K562 (cell line): ENCODE results near the gene TNFRSF18. TPM values are rescaled to one million over a fixed set of nuclear protein-coding genes. Genes with fewer than 3 reads are reported as not detected.

Experiments
- ATF7 ChIP-seq: fragments of 450-650 bp; IDR thresholded peaks from 2 replicates; pipeline ENCODE4 v1.7.1; 2014; ENCODE audit warnings: mild to moderate bottlenecking, moderate library complexity
- CREB5 ChIP-seq: fragments of 250-450 bp; sonication (Bioruptor Pico); IDR thresholded peaks from 2 replicates; pipeline ENCODE4 v1.5.0; 2020; ENCODE audit warnings: mild to moderate bottlenecking
- FOXP4 ChIP-seq: sonication (generic); formaldehyde crosslinking; IDR thresholded peaks from 2 replicates; pipeline ENCODE4 v1.8.0; 2022; ENCODE audit warnings: mild to moderate bottlenecking, missing genetic modification reagents, borderline replicate concordance
- HNRNPH1 ChIP-seq: fragments of 200-400 bp; formaldehyde crosslinking; optimal IDR thresholded peaks from 2 replicates; pipeline ENCODE3; 2017; ENCODE audit warnings: low read depth, mild to moderate bottlenecking, low read length, moderate library complexity
- MED1 ChIP-seq: sonication (generic); formaldehyde crosslinking; IDR thresholded peaks from 2 replicates; pipeline ENCODE4 v1.8.1; 2023; ENCODE audit warnings: missing genetic modification reagents, borderline replicate concordance
- PML ChIP-seq: IDR thresholded peaks from 2 replicates; pipeline ENCODE4 v1.6.1; 2012; ENCODE audit warnings: low read length, inconsistent platforms
- SETDB1 ChIP-seq: IDR thresholded peaks from one replicate; pipeline ENCODE4 v1.6.1; 2012; ENCODE audit warnings: low read length, control low read depth, inconsistent platforms
- SMAD3 ChIP-seq: fragments of 450-650 bp; formaldehyde crosslinking; conservative IDR thresholded peaks from 2 replicates; pipeline ENCODE4 v1.4.0; 2020; ENCODE audit warnings: mild to moderate bottlenecking
- TAL1 ChIP-seq: fragments of 450-650 bp; IDR thresholded peaks from 2 replicates; pipeline ENCODE4 v1.6.1; 2016; ENCODE audit warnings: mild to moderate bottlenecking
- ZFP91 ChIP-seq: sonication (generic); formaldehyde crosslinking; IDR thresholded peaks from 2 replicates; pipeline ENCODE4 v1.8.0; 2022; ENCODE audit warnings: mild to moderate bottlenecking, missing genetic modification reagents
- ZNF133 ChIP-seq: fragments of 250-450 bp; sonication (Bioruptor Pico); IDR thresholded peaks from 2 replicates; pipeline ENCODE4 v1.4.0; 2020; ENCODE audit warnings: mild to moderate bottlenecking
- ZNF407 ChIP-seq: fragments of 450-650 bp; IDR thresholded peaks from 2 replicates; pipeline ENCODE4 v1.6.1; 2016; ENCODE audit warnings: low read depth
- polyA plus RNA-seq, 8 experiments: library from polyadenylated mRNA; depleted of rRNA in 4 of 8; stranded (reverse) in 5 of 8; unstranded in 3 of 8; fragments of >200 nt; fragmentation: Nextera tagmentation in 2 of 8; fragmentation: Illumina TruSeq in 1 of 8; extraction: Ambion mirVana in 2 of 8; extraction: Trizol in 1 of 8; gene quantifications; 2 replicates each; pipeline versions ENCODE4 v1.2.1 to v1.2.3, GENCODE V29; 2011 to 2014; ENCODE audit warnings: inconsistent platforms in 1 of 8, missing spikeins in 1 of 8
- total RNA-seq, 7 experiments: library from RNA; depleted of rRNA in 6 of 7; stranded (reverse); fragments of >200 nt in 6 of 7; fragmentation: Illumina TruSeq in 2 of 7; extraction: Trizol in 2 of 7; gene quantifications; 2 replicates each; pipeline versions ENCODE4 v1.2.1 to v1.2.3, GENCODE V29; 2011 to 2021; ENCODE audit warnings: low replicate concordance in 1 of 7
- TF ChIP-seq, protein P1 (sequence below): fragments of 450-650 bp; IDR thresholded peaks from 2 replicates; pipeline ENCODE4 v1.6.1; 2014; ENCODE audit warnings: low read depth, mild to moderate bottlenecking, moderate library complexity, borderline replicate concordance

Gene TNFRSF18
- total and polyA plus RNA-seq, 9 of the 15 experiments (the other 6 are each of a cell fraction or from before 2014, with no cell fraction given), result 0.24 to 0.27 TPM; not detected in 7

DNA sequence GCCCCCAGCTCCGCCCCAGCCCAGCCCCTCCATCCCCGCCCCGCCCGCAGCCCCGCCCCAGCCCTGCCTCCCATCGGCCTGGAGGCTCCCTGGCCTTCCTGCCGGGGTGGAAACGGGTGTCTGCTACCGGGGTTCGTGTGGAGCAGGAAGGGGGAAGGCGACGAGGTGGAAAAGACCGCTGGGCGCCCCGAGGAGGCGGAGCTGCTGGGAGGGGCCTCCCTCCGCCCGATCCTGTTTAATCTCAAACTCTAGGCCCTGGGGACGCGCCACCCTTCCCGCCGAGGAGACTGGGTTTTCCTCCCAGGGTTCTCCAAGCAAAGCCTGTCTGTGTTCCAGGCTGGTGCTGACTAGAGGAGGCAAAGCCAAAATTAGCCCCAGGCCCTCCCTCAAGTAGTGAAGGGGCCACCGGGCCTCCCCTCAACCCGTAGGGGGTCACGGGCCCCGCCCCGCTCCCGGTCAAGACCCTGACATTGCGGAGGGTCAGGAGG is 48.9 kb downstream of the TNFRSF18 start (continued):
- peak; percentile 69; the same call in 1 of the 2 replicates for TF ChIP-seq PML
- TF ChIP-seq SETDB1, result no peak
- no peak for TF ChIP-seq ZNF407
- TF ChIP-seq FOXP4 (CRISPR knock-in tag), result no peak
- TF ChIP-seq TAL1, result no peak
- TF ChIP-seq ZFP91, result no peak
- TF ChIP-seq, protein P1, sequence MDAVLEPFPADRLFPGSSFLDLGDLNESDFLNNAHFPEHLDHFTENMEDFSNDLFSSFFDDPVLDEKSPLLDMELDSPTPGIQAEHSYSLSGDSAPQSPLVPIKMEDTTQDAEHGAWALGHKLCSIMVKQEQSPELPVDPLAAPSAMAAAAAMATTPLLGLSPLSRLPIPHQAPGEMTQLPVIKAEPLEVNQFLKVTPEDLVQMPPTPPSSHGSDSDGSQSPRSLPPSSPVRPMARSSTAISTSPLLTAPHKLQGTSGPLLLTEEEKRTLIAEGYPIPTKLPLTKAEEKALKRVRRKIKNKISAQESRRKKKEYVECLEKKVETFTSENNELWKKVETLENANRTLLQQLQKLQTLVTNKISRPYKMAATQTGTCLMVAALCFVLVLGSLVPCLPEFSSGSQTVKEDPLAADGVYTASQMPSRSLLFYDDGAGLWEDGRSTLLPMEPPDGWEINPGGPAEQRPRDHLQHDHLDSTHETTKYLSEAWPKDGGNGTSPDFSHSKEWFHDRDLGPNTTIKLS, result peak; percentile 47; the same call in 1 of the 2 replicates
- TF ChIP-seq MED1, result no peak
- 0 out of 2 replicates have a peak, but pooled peaks have one; percentile 48 for TF ChIP-seq ATF7
- TF ChIP-seq ZNF133, result no peak
- peak; percentile 3; the same call in 1 of the 2 replicates for TF ChIP-seq SMAD3 (CRISPR knock-in tag)
- TF ChIP-seq CREB5 (CRISPR knock-in tag), result 0 out of 2 replicates have a peak, but pooled peaks have one; percentile 38
- TF ChIP-seq HNRNPH1, result no peak
